Small intestine (tissue), 7 donors: Measurements from ENCODE around the gene ESF1. TPM values are rescaled to one million over a fixed set of nuclear protein-coding genes. Genes with fewer than 3 reads are reported as not detected.

Experiments
- DNase-seq, 2 donors: peaks; one replicate each; pipeline versions ENCODE4 v3.0.0 to v3.0.0-alpha.2; 2013
- FAIRE-seq: peaks from 2 replicates; lab custom pipeline; 2012; peaks lifted over from hg19 to GRCh38; lab: Jason Lieb, UNC
- H3K27ac ChIP-seq, 3 donors: one replicate each; pipeline ENCODE4 v1.5.1; 2013; ENCODE audit warnings: low read length in 2 of 3, mild to moderate bottlenecking in 2 of 3, control low read depth in 1 of 3, inconsistent platforms in 1 of 3, low read depth in 1 of 3, moderate library complexity in 1 of 3
- H3K27me3 ChIP-seq, 3 donors: one replicate each; pipeline ENCODE4 v1.6.1; 2013; ENCODE audit warnings: low read length in 3 of 3, inconsistent platforms in 1 of 3; ENCODE audit not compliant: control insufficient read depth in 3 of 3, insufficient read depth in 3 of 3
- H3K36me3 ChIP-seq, 3 donors: one replicate each; pipeline ENCODE4 v1.6.1; 2013; ENCODE audit warnings: low read length in 3 of 3, inconsistent platforms in 1 of 3, low read depth in 1 of 3, mild to moderate bottlenecking in 1 of 3, moderate library complexity in 1 of 3; ENCODE audit not compliant: control insufficient read depth in 3 of 3, insufficient read depth in 2 of 3
- H3K4me1 ChIP-seq, 3 donors: one replicate each; pipeline ENCODE4 v1.6.1; 2013; ENCODE audit warnings: low read length in 2 of 3, inconsistent platforms in 1 of 3, low read depth in 1 of 3, mild to moderate bottlenecking in 1 of 3, moderate library complexity in 1 of 3; ENCODE audit not compliant: control insufficient read depth in 3 of 3, insufficient read depth in 2 of 3
- H3K4me3 ChIP-seq, 3 donors: one replicate each; pipeline ENCODE4 v1.5.1; 2013; ENCODE audit warnings: low read length in 3 of 3, control low read depth in 1 of 3, inconsistent platforms in 1 of 3, low read depth in 1 of 3, mild to moderate bottlenecking in 1 of 3, moderate library complexity in 1 of 3
- H3K9me3 ChIP-seq, 2 donors: one replicate each; pipeline ENCODE4 v1.6.1; 2013; ENCODE audit warnings: low read depth in 1 of 2, low read length in 1 of 2; ENCODE audit not compliant: control insufficient read depth in 2 of 2, insufficient read depth in 1 of 2
- WGBS, 3 donors: extraction: QIAGEN DNeasy Blood & Tissue Kit; methylation state at CpG; one replicate each; pipeline ENCODE4 v1.1.7; 2013; 5-methylcytosine and 5-hydroxymethylcytosine counted together
- polyA plus RNA-seq, 4 donors: library from polyadenylated mRNA; stranded (reverse) in 3 of 4; unstranded in 1 of 4; fragments of 200-250 nt in 3 of 4; fragments of 120-200 nt in 1 of 4; gene quantifications; one replicate each; pipeline versions ENCODE4 v1.2.1 to v1.2.3, GENCODE V29; 2013
- donor health status: healthy with polysubstance abuse.
- donor health status: control.
- donor health status: control.
- donor health status: Bipolar disorder and iron deficiency.
- donor health status: healthy.

Gene ESF1
- polyA plus RNA-seq, 4 donors: 7.2 to 18.9 (median 8.8) TPM

DNA sequence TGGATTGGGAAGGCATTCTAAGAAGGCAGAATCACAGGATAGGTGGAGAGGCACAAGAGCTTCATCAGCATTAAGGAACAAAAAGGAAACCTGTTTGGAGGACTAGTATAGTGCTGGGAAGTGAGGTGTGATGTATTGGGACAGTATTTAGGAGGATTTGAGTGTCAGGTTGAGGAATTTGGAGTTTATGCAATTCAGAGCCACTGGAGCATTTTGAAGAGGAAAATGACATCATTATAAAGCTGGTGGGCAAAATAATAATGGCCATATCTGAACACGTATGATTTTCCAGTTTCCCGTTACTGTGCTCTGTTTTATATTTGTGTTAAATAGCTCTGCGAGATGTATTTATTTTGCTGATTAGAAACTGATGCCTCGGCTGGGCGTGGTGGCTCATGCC, 14.3 kb upstream of the ESF1 start:
- no peak overlapping the region for H3K27ac ChIP-seq
- no peak for FAIRE-seq

DNA sequence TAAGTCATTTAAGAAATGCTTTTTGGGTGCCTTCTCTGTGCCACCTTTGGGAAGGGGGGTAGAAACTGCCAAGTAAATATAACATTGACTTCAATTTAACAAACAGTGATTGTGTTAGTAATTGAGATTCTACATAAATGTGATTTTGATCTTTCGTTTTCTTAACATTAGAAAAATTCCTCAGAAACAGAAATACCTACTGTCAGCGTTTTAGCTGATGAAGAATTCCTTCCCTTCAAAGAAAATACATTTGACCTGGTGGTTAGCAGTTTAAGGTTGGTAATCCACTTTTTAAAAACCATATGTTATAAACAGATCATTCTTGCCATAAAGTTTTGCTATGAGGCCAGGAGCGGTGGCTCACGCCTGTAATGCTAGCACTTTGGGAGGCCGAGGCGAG, 9.9 kb upstream of the ESF1 start:
- DNase-seq (no peak), FAIRE-seq (no peak)
- Histone ChIP-seq H3K36me3 (peaks cover 12 to 26% (median 24%) of the 10 kb centered on the region in 3 donors), H3K27me3 (no peaks in the 10 kb centered on the region), H3K9me3 (no peaks in the 10 kb centered on the region), H3K4me1 (no peaks in the 10 kb centered on the region), H3K27ac (no peak overlapping the region), H3K4me3 (no peak overlapping the region)
- WGBS, 3 donors: 95 to 99% (median 96%) methylated on average over 6 of the region's 6 CpGs

More for the DNA sequence above, 14.3 kb upstream of the ESF1 start:
- H3K9me3 ChIP-seq: no peaks in the 10 kb centered on the region
- no peaks in the 10 kb centered on the region for H3K4me1 ChIP-seq
- no peak overlapping the region for H3K4me3 ChIP-seq
- no peaks in the 10 kb centered on the region for H3K27me3 ChIP-seq
- DNase-seq: no peak
- H3K36me3 ChIP-seq: peaks cover 11 to 36% (median 25%) of the 10 kb centered on the region in 3 donors
- WGBS, 3 donors: 77 to 87% (median 80%) methylated on average over 5 of the region's 5 CpGs

DNA sequence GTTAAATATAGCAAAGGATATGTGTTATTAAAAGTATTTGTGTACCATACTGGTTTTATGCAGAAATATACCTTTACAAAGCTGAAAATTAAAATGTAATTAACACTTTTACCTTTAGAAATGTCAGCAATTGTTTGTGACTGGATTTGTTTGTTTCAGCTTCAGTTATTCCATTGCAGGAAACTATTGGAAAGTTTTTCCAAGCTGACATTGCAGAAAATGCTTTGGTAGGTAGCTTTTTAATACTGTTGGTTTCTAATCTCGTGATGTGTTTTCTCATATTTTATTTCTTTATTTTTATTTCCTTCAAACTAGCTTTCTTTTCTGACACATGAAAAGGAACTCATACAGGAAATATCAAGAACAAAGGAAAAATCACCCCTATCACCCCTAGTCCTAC, 8.3 kb upstream of the ESF1 start:
- H3K27me3 ChIP-seq: no peaks in the 10 kb centered on the region
- H3K4me1 ChIP-seq: no peaks in the 10 kb centered on the region
- no peaks in the 10 kb centered on the region for H3K9me3 ChIP-seq
- FAIRE-seq (no peak), DNase-seq (no peak)
- peaks cover 12 to 31% (median 24%) of the 10 kb centered on the region in 3 donors for H3K36me3 ChIP-seq
- WGBS, 3 donors: 97 to 100% (median 98%) methylated on average over 1 of the region's 1 CpG
- no peak overlapping the region for H3K27ac ChIP-seq
- no peak overlapping the region for H3K4me3 ChIP-seq

DNA sequence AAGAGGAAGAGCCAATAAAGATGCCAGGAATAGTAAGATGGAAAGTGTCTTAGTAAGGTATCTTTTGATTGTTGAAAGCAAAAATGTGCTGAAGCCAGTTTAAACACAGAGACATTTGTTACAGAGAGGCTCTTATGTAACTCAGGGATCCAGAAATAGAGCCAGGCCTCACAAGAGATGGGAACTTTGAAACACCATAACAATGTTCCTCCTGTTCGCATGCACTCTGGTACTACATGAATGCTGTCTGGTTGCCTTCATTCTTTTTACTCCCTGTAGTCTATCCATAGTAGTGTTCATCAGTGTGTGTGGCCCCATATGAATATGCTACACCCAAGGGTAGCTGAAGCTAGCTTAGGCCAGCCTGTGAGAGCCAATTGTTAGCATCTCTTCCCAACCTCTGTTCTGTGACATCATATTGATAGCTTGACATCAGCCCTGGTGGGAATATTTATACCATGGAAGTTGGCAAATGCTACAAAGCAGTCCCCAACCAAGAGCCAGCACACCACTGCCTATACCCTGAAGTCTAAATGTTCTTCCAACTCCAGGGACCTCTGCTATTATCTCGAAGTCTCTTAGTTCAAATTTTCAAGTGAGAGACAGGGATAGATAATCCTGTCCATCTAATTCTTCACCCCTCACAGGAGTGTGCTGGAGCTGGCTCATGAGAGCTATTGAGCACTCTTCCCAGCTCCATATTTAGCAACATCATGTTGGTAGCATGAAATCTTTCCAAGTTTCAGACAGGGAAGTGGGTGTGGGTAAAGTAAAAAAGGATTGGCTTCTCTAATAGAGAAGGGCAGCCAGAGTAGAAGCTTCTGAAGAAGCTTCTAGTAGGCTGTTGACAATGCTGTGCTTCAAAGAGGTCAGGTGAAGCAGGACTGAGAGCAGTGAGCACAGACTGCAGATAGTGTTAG, 7.1 kb upstream of the ESF1 start:
- no peak for FAIRE-seq
- H3K4me3 ChIP-seq: no peak overlapping the region
- H3K27me3 ChIP-seq: no peaks in the 10 kb centered on the region
- DNase-seq: no peak
- 92 to 96% (median 94%) methylated on average over 2 of the region's 2 CpGs for WGBS, 3 donors
- H3K36me3 ChIP-seq: peaks cover 12 to 31% (median 21%) of the 10 kb centered on the region in 3 donors
- peaks cover 0 to under 1% (median 0%) of the 10 kb centered on the region in 3 donors for H3K4me1 ChIP-seq
- no peaks in the 10 kb centered on the region for H3K9me3 ChIP-seq
- no peak overlapping the region for H3K27ac ChIP-seq

DNA sequence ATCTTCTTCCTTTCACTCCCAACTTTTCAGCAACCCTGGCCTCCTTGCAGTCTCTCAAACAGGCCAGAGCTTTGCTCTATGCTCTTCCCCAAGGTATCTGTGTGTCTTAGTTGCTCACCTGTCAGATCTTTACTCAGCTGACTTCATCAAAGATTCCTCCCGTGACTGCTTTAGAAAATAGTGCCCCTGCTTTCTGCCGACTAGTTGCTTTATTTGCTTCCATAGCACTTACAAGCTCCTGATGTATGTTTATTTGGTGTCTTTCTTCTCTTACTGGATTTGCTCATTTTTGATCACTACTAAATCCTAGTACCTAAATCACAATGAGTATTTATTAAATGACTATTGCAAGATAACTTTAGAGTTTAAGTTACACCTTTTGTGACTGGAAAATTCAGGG, 6.0 kb upstream of the ESF1 start:
- DNase-seq (no peak), FAIRE-seq (no peak)
- Histone ChIP-seq H3K27me3 (no peaks in the 10 kb centered on the region), H3K4me1 (peaks cover 0 to 11% (median 0%) of the 10 kb centered on the region in 3 donors), H3K9me3 (no peaks in the 10 kb centered on the region), H3K36me3 (peaks cover 7 to 27% (median 13%) of the 10 kb centered on the region in 3 donors), H3K27ac (no peak overlapping the region), H3K4me3 (no peak overlapping the region)
- WGBS, 3 donors: 85 to 88% (median 87%) methylated on average over 2 of the region's 2 CpGs

DNA sequence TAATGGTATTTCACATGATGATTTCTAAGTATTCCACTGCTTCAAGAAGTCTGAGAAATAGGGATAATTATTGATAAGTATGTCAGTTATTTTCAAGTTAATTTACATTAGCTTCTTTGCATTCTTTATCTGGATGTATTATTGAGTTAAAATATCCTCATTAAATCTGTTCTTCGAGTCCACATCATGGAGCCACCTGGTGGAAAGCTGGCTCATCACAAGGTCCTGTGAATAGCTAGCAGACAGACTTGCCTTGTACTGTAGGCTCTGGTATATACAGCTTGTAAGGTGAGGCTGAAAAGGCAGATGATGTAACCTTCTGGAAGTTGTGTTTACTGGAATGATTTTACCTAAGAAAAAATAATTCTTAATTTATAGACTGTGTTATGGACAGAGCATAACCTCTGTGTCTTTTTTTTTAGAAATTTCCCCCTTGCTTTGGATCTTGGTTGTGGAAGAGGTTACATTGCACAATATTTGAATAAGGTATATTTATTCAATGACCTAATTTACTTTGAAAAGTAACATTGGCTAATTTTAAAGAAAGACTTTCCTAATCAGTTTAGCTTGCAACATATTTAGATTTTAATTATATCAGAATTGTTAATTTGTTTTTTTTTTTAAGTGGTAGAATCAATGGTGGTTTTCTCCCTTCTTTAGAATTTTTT, 3.6 kb upstream of the ESF1 start:
- Histone ChIP-seq H3K36me3 (peaks cover 2 to 13% (median 13%) of the 10 kb centered on the region in 3 donors), H3K27ac (no peak overlapping the region), H3K4me1 (peaks cover 0 to 13% (median 4%) of the 10 kb centered on the region in 3 donors), H3K27me3 (no peaks in the 10 kb centered on the region), H3K4me3 (no peak overlapping the region), H3K9me3 (no peaks in the 10 kb centered on the region)
- FAIRE-seq (peak; percentile 49), DNase-seq (peak; percentile 63 to 64)
- 0 to 7% (median 4%) methylated on average over 1 of the region's 1 CpG for WGBS, 3 donors

DNA sequence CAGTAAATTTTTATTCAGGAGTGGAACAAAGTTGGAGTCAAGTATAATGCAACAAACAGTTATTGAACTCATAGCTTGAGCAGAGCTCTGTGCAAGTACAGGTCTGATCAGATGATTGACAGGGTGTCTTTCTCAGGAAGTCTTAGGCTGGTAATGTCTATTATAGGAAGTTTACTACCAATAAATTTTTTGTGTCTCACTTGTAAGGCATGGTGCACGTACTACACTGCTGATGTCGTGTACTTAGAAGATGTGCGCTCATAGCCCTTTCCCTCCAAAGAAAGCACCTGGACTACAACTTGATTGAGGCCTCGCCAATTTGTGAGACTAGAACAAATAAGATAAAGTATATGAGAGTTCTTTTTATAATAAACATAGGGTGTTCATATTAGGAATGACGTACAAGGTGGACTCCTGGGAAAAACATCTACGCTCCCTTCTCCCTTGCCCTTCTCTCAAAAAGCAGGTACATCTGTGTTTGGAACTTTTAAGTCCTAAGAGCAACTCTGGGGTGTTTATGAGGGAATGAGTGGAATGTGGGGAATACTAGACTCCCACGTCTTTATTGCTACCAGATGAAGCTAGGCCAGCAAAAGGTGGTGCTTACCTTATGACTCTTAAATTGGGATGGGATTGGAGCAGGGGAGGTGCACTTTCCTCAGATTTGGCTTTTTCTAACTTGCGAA, 1.6 kb upstream of the ESF1 start:
- FAIRE-seq (no peak), DNase-seq (peak; percentile 20 to 32)
- H3K9me3 ChIP-seq: no peaks in the 10 kb centered on the region
- peaks cover 0 to 18% (median 7%) of the 10 kb centered on the region in 3 donors for H3K36me3 ChIP-seq
- WGBS, 3 donors: 29 to 66% (median 46%) methylated on average over 8 of the region's 8 CpGs
- H3K4me3 ChIP-seq: peak overlapping the region in 2 of 3 donors; percentile 64 to 81
- no peaks in the 10 kb centered on the region for H3K27me3 ChIP-seq
- no peak overlapping the region for H3K27ac ChIP-seq
- peaks cover 0 to 13% (median 6%) of the 10 kb centered on the region in 3 donors for H3K4me1 ChIP-seq
